ENCODE data around the gene CELF4. TPM values are rescaled to one million over a fixed set of nuclear protein-coding genes. Genes with fewer than 3 reads are reported as not detected.

The CELF4 gene
- total and polyA plus RNA-seq, 10 of the 15 experiments (the other 5 are each of a cell fraction or from before 2014, with no cell fraction given) = 0.03 to 0.32 TPM; not detected in 8

- Histone ChIP-seq H3K9me3 (replicated peaks; ENCODE audit: control insufficient read depth, insufficient read depth, low read length) (no peaks in the 10 kb centered on the region), H3K79me2 (ENCODE audit: control insufficient read depth, insufficient read depth, low read length) (no peaks in the 10 kb centered on the region), H3K4me3 (no peak overlapping the region), H3K4me1 (ENCODE audit: control insufficient read depth, insufficient read depth, low read length) (no peaks in the 10 kb centered on the region), H4K20me1 (ENCODE audit: control insufficient read depth, insufficient read depth) (no peaks in the 10 kb centered on the region), H2AFZ (ENCODE audit: control insufficient read depth, low read depth, low read length) (no peak overlapping the region), H3K27ac (ENCODE audit: control insufficient read depth, insufficient read depth) (no peak overlapping the region), H3K27me3 (replicated peaks in 1 of 2; ENCODE audit: control insufficient read depth in 2 of 2, insufficient read depth in 2 of 2, low read length in 1 of 2) (no peaks in the 10 kb centered on the region; a peak in 3 of 4 replicates), H3K9ac (ENCODE audit: control insufficient read depth, insufficient read depth, low read length) (no peak overlapping the region), H3K4me2 (ENCODE audit: control insufficient read depth, insufficient read depth) (no peak overlapping the region), H3K36me3 (ENCODE audit: control insufficient read depth in 2 of 2, insufficient read depth in 2 of 2, low read length in 1 of 2) (no peaks in the 10 kb centered on the region)
- ChIA-PET CTCF (no interaction called here), RAD21 (ENCODE audit: unreplicated experiment) (no interaction called here), POLR2A (no interaction called here), SMC1A (ENCODE audit: uncharacterized antibody, unreplicated experiment) (no interaction called here)
- BruUV-seq (replicated peaks) = no TSS peak
- intact Hi-C loops (cut with micrococcal nuclease; ENCODE audit: unreplicated experiment) (no loop called here), in situ Hi-C loops (cut with MboI) (no loop called here)
- FAIRE-seq = no peak
- no peak for DNase-seq (ENCODE audit: low read depth, low spot score)
- 30% methylated on average over 4 of the region's 4 CpGs for WGBS (ENCODE audit: insufficient coverage, insufficient replicate concordance, low lambda C conversion rate, missing lambda C conversion rate)
- no peak for ATAC-seq
- TF ChIP-seq SP1 (IDR thresholded peaks at IDR 0.05; ENCODE audit: low read depth, low read length) (no peak), STAT1 (conservative IDR thresholded peaks at IDR 0.05) (no peak), CBX3 (IDR thresholded peaks at IDR 0.05; ENCODE audit: borderline replicate concordance, low read depth) (no peak), CHD1 (IDR thresholded peaks at IDR 0.05; ENCODE audit: low read depth, low read length) (no peak), JUNB (IDR thresholded peaks at IDR 0.05) (no peak), POLR2AphosphoS2 (IDR thresholded peaks at IDR 0.05; ENCODE audit: low read depth, low read length) (no peak)
- TF ChIP-seq, protein P1, sequence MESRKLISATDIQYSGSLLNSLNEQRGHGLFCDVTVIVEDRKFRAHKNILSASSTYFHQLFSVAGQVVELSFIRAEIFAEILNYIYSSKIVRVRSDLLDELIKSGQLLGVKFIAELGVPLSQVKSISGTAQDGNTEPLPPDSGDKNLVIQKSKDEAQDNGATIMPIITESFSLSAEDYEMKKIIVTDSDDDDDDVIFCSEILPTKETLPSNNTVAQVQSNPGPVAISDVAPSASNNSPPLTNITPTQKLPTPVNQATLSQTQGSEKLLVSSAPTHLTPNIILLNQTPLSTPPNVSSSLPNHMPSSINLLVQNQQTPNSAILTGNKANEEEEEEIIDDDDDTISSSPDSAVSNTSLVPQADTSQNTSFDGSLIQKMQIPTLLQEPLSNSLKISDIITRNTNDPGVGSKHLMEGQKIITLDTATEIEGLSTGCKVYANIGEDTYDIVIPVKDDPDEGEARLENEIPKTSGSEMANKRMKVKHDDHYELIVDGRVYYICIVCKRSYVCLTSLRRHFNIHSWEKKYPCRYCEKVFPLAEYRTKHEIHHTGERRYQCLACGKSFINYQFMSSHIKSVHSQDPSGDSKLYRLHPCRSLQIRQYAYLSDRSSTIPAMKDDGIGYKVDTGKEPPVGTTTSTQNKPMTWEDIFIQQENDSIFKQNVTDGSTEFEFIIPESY (IDR thresholded peaks at IDR 0.05) = no peak
Measured at GRCh38 chr18:37242826-37243560, 322.6 kb downstream of the CELF4 start.

All from GM12878 (cell line).